Stomach (tissue), 4 donors: ENCODE results near the gene RET.

Experiments used
- CTCF ChIP-seq, 7 experiments: fragments of 450-650 bp in 4 of 7; fragments of 200-600 bp in 3 of 7; sonication (generic) in 3 of 7; IDR thresholded peaks; one replicate each; pipeline ENCODE4 v1.5.1; 2016 to 2019; ENCODE audit warnings: antibody characterized with exemption in 7 of 7, control low read depth in 2 of 7, mild to moderate bottlenecking in 1 of 7
- POLR2A ChIP-seq, 4 donors: fragments of 450-650 bp; IDR thresholded peaks; one replicate each; pipeline ENCODE4 v1.6.1; 2016; ENCODE audit warnings: antibody characterized with exemption in 4 of 4, control low read depth in 2 of 4, mild to moderate bottlenecking in 1 of 4, moderate library complexity in 1 of 4

GRCh38 chr10:43086321-43086942 is 9.6 kb downstream of the RET start:
- TF ChIP-seq POLR2A (IDR thresholded peaks at IDR 0.05) (no peak), CTCF (IDR thresholded peaks at IDR 0.05) (no peak)
